HG03520 (cell line): ENCODE results near the gene LYPD5.

Source experiments
- ATAC-seq: cut with Tn5 transposase; IDR thresholded peaks from one replicate; pipeline ENCODE4 v1.9.1; 2021; ENCODE audit warnings: mild to moderate bottlenecking, moderate library complexity; ENCODE audit not compliant: unreplicated experiment

Gene LYPD5

GRCh38 chr19:43754503-43755255, 47.6 kb downstream of the LYPD5 start, which contains the start of gene SMG9:
Gene SMG9 (minus strand): TSS chr19:43754962. CDS start chr19:43750741, 4,221 bp downstream.
- ATAC-seq = peak; percentile 54

DNA sequence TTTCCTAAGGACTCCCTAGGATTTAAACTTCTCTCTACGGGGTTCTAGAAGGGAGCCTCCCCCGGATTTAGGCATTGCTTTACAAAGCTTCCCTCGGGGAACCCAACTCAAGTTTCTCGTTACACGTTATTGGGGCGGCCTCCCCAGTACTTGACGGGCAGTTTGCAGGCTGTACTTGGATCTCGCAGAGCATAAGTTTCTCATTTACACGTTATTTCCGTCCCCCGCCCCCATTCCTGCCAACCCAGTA, 48.1 kb downstream of the LYPD5 start:
- ATAC-seq = no peak

- ATAC-seq = no peak
These were observed 49.9 kb downstream of the LYPD5 start for GRCh38 chr19:43752287-43752875.

DNA sequence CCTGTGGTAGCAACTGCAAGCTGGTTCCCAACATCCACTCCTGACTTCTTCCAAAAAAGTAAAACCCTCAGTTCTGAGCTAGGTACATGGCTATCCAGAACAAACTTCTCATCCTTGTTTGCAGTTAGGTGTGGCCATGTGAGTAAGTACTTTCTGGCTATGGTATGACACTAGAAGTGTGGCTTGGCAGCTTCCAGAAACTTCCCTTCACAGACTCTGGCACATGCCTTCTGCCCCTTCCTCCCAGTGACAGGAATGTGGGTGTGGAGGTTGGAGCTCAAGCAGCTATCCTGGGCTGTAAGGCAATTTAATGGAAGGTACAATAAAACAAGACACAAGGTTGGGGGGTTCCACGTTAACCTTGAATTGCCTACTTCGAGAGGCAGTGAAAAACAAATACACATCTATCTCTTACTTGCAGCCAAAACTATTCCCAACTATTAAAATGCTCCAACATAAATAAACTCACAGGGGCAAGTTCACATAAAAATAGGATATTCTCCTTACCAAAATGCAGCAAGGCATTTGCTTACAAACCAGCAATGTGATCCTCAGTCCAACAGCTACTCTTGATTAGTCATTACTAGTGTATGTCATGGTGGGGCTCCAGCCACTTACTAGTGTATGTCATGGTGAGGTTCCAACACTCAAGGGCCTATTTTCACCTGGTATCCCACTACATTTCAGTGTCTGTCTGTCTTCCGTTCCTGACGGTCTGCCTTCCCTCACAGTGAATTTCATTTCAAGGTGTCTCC, 50.6 kb downstream of the LYPD5 start:
- ATAC-seq = no peak

GRCh38 chr19:43749898-43750297, 52.3 kb downstream of the LYPD5 start:
- ATAC-seq = no peak

DNA sequence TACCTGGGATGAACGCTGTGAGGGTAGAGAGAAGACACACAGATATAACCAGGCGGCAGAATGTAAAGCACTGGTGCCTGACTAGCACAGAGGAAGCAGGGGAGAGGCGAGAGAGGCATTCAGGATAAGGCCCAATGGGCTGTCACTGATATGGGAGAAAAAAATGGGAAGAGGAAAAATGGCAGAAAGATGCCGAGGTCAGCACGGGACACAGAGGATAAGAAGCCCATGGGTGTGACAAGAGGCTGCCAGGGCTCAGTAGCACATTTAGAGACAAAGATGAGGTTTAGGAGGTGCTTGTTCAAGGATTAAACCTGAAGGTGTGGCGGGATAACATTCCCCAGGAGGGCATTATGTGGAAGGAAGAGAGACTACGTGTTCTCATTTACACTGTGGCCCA, 53.1 kb downstream of the LYPD5 start:
- ATAC-seq = no peak

GRCh38 chr19:43748685-43749084, 53.6 kb downstream of the LYPD5 start:
- no peak for ATAC-seq

- no peak for ATAC-seq
These were observed 54.0 kb downstream of the LYPD5 start for GRCh38 chr19:43748205-43748594.

DNA sequence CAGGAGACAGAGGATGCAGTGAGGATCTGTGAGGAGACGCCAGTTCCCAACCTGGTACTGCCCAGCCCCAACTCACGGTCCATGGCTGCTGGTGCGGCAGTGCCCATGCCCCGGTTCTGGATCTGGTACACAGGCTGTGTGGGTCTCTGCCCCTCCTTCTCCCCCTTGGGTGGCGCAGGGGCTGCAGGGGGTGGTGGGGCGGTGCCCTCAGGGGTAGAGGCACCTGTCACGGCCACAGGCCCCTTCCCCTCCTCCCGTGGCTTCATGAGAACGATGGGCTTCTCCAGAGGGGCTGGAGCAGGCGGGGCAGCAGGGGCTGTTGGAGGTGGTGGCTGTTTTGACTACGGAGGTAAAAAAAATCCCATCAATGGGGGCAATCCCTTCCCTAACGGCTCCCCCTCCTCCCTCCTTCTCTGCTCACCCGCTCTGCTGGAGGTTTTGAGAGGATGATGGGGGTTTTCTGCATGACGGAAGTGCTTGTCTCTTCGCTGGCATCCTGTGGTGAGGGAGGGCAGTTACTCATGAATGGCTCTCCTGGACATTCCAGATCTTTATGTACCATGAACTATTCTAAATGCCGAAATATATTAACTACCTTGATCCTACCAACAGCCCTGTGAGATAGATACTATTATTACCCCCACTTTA, 54.6 kb downstream of the LYPD5 start:
- no peak for ATAC-seq
